Measurements from ENCODE around the gene DSCAML1.
A peak's percentile ranks its signal among the peaks of the same experiment; 100 is the strongest.

The DSCAML1 gene

GRCh38 chr11:117486059-117486458 lies 311.0 kb downstream of the DSCAML1 start:
- no peak for DNase-seq

- DNase-seq: no peak
These were observed 312.9 kb downstream of the DSCAML1 start for GRCh38 chr11:117484156-117484555.

DNA sequence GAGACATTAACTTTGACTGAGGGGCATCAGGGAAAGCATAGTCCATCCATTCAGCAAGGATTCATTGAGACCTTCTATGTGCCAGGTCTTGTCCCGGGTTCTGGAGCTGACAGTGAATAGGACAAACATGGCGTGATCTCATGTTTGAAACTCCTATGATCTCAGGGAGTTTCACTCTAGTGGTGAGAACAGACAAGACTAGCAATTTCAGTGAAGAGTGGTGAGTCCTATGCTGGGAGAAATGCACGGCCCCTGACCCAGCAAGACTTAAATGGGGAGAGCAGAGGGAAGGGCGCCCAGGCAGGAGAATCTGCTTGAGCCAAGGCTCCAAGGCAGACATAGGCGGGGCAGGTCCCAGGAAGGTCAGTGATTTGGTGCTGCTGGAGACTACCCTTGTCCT lies 313.6 kb downstream of the DSCAML1 start:
- no peak for DNase-seq

- DNase-seq: no peak
These were observed 314.1 kb downstream of the DSCAML1 start for GRCh38 chr11:117482881-117483280.

- no peak for DNase-seq
These were observed 315.1 kb downstream of the DSCAML1 start for GRCh38 chr11:117481885-117482284.

- DNase-seq: no peak
These were observed 316.0 kb downstream of the DSCAML1 start for GRCh38 chr11:117481036-117481435.

DNA sequence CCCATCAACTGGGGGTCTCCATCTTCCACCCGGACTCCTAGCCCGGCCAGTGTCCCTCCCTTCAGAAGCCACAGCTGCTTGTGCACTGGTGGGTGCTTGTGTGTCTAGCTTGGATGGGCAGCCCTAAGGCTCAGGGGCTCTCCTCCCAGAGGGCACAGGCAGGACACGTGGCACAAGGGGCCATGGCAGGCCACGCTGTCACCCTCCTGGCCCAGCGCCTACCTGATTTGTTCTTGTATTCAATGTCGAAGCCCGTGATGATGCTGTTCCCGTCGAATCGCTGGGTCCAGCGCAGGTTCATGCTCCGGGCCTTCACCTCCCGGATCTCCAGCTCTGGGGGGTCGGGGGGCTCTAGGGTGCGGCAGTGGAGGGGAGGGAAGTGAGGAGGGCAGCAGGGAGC lies 316.8 kb downstream of the DSCAML1 start:
- no peak for DNase-seq

- DNase-seq: no peak
These were observed 317.6 kb downstream of the DSCAML1 start for GRCh38 chr11:117479372-117479771.

GRCh38 chr11:117478926-117479325 lies 318.1 kb downstream of the DSCAML1 start:
- DNase-seq: no peak

- no peak for DNase-seq
These were observed 318.7 kb downstream of the DSCAML1 start for GRCh38 chr11:117478126-117478860.

- DNase-seq: no peak
These were observed 319.3 kb downstream of the DSCAML1 start for GRCh38 chr11:117477721-117478120.

DNA sequence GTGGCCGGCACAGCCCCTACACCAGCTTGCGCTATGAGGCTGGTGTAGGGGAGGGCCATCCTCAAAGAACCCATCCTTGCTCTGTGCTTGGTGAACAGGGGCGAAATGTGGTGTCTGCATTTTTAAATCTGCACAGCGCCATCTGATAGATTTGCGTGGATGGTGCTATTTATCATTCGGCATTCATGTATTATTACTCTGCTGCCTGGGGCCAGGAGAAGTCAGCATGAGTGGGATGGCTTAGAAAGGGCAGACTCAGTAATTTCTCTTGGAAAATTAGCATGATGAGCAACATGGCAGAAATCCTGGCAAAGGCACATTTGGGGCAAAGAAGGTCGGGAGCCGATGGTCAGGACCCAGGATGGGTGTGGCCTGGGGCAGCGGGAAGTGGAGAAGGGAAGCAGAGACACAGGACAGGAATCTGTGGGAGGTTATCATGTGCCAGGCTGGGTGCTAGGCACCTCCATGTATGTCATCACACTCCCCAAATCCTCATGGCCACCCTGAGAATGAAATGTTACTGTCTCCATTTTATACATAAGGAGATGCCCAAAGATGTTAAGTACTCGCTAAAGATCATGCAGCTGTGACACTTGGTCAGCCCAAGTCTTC lies 320.4 kb downstream of the DSCAML1 start:
- DNase-seq: peak; percentile 52 to 56

DNA sequence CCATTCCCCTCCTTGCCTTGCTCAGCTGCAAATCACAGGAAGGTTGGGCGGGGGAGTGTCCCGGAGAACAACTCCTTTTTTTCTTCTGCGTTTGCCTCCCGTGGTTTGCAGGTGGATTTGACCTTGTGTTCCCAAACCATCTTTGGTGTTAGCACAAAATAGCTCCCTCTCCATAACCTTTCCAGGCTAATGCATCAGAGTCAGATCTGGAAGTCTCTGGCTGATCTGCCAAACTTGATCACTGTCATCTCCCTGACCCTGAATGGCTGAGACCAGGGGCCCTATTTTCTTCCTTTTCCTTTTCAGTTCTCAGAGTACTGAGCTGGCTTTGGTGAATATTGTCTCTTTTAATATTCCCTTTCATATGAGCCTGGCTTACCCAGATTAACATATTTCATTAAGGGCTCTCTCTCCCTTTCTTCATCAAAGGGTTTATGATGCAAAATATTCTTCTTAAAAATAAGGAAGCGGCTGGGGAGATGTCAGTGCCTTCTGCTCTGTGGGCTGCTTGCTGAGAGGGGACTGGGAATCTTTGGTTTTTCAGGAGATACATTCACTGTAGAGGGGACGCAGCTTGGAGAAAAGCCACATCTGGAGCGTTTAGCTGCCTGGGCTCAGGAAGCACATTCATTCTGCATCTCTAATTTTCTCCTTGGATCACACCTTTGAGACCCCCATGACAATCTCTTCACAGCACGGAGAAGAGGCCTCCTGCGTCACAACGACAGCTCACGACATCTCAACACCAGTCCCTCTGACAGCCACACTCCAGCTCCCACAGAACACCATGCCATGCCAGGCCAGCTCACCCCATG lies 321.1 kb downstream of the DSCAML1 start:
- peak; percentile 24 to 56 for DNase-seq

- no peak for DNase-seq
These were observed 323.4 kb downstream of the DSCAML1 start for GRCh38 chr11:117473481-117474091.

DNA sequence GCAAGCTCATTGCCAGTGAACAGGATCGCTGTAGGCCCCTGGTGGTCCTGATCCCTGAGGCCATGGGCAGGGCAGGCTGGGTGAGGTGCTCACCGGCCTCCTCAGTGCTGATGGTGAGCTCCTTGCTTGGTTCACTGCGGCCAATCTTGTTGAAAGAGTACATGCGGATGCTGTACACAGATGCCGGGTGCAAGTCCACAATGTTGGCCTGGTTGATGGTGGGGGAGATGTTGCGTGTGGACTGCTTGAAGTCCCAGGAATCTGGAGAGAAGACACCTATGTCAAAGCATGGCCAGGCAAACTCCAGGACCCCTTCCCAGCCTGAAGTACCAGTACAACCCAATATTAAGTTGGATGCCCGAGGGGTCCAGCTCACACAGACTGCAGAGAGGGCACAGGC lies 325.2 kb downstream of the DSCAML1 start:
- no peak for DNase-seq

GRCh38 chr11:117470576-117470975 lies 326.4 kb downstream of the DSCAML1 start:
- no peak for DNase-seq

GRCh38 chr11:117468888-117469287 lies 328.1 kb downstream of the DSCAML1 start:
- DNase-seq: no peak

DNA sequence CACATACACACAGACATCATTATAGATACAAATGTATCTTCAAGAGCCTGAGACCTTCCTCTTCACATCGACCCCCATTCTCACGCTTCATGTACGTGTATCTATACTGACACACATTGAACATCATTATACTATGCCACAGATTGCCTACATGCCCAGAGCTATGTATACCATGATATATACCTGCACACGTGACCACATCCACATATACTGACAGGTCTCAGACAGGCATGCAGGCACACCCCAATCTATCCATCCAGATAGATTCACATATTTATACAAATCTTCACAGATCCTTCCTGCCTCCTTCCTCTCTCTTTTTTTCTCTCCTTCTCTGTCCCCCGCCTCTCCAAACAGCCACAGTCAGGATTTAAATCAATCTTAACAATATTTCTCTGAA lies 329.2 kb downstream of the DSCAML1 start:
- DNase-seq: no peak

GRCh38 chr11:117466966-117467365 lies 330.1 kb downstream of the DSCAML1 start:
- DNase-seq: no peak

DNA sequence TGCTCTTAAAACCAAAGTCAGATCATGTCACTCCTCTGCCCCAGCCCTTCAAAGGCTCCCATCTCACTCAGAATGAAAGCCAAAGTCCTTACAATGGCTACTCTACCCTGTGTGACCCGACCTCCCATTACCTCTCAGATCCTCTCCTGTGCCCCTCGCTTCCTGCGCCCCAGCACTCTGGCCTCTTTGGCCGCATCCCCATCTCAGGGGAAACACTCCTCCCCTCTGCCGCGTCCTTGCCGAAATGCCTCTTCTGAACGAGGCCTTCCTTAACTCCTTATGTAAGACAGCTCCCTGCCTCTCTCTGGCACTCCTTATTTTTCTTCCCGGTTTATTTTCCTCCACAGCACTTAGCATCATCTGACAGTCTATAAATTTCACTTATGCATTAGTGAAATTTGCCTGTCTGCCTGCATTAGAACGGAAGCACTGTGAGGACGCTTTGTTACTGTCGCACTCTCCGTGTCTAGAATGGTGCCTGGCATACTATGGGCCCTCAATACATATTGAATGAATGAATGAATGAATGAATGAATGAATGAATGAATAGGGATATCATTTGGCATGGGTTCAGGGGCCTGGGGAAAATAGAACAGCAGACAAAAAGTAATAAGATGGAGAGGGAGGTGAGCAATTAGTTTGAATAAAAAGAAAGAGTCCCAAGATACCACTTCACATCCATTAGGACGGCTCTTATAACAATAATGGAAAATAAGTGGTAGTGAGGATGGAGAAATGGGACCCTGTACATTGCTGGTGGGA lies 331.6 kb downstream of the DSCAML1 start:
- DNase-seq: no peak

GRCh38 chr11:117464778-117465177 lies 332.2 kb downstream of the DSCAML1 start:
- DNase-seq: no peak

DNA sequence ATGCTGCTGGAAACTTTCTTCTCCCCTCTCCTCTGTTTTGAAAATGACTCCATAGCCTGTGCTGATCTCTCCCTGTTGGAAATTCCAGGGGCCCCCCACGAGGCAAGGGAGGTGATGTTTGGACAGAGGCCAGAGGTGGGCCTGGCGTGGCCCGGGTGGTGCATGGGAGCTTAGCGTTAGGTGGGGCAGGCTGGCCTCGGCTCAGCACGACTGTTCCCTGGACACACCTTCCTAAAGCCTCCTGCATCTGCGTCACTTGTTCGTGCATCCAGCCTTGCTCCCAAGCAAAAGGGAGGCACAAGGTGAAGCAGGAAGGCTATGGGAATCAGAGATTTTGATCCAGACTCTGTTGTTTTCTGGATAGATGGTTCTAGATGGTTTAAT lies 334.2 kb downstream of the DSCAML1 start:
- no peak for DNase-seq

All from inflammatory macrophage (primary cell).